Stimulated activated CD8-positive, alpha-beta memory T cell treated with anti-CD3 and anti-CD28 coated beads, Interleukin-12 subunit alpha, Interleukin-12 subunit beta, amount 100 ng/mL, for 24 hours (primary cell): ENCODE data around the gene ITPR2.
"Not testable (repeated sequence)": the region's sequence is repeated elsewhere in the genome, so short reads cannot be mapped to it uniquely, and the experiment has no call there.

Source experiments
- DNase-seq: peaks from one replicate; pipeline ENCODE4 v3.0.0-alpha.2; 2020; ENCODE audit errors: extremely low read depth

ITPR2 gene

DNA sequence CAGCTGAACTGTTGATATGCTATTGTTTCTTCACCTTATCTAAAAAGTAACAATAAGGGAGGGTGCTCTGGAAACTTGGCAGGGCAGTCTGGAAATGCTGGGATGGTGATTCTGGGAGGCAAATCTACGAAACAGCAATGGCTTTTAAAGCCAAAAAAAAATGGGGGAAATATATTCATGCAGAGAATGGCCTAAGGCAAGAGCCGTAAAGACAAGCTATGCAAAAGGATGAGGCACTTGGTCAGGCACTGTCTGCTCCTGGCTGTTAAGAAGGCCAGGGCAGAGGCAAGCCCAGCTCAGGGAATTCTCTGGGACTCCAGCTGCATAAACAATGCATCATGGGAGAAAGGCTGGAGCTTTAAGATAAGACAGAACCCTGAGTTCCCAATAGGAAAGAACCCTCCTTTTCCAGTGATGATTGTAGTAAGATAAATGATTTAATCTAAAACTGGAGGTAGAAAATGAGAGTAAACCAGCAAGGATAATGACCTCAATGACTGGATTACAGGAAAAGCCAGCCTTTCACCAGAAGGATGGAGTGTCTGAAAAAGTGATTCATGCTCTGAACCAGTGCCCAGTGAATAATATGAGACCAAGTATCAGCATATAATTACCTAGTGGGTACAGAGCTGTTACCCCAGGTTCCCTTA, 46.0 kb downstream of the ITPR2 start:
- no peak for DNase-seq

DNA sequence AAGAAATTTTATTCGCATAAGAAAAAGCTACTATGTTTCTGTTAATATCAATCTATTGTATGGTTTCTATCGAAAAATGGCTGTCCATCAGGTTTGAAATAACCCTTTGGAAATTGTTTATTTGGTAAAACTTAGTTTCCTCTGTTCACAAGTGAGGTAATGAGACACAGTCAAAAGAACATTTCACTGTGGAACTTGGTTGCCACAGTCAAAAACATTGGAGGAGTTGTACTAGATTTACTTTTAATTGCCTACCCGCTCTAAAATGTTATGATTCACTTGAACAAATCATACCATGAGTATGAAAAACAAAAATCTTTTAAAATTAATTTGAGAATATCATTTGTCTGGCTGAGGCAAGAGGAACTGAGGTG, 46.5 kb downstream of the ITPR2 start:
- DNase-seq = no peak

DNA sequence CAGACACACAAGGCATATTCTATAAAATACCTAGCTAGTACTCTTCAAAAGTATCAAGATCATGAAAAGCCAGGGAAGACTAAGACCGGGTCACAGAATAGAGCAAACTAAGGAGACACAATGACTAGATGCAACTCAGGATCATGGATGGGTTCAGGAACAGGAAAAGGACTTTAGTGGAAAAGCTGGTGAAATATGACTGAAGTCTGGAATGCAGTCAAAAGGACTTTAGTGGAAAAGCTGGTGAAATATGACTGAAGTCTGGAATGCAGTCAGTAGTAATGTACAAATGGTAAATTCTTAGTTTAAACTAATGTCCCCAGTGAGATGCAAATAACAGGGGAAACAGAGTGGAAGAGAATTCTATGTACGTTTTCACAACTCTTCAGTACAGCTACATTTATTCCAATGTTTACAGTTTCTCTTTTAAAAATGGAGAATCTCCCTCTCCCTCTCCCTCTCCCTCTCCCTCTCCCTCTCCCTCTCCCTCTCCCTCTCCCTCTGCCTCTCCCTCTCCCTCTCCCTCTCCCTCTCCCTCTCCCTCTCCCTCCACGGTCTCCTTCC, 49.1 kb downstream of the ITPR2 start:
- DNase-seq = not testable (repeated sequence)

GRCh38 chr12:26783131-26783526, 49.9 kb downstream of the ITPR2 start:
- DNase-seq = no peak

DNA sequence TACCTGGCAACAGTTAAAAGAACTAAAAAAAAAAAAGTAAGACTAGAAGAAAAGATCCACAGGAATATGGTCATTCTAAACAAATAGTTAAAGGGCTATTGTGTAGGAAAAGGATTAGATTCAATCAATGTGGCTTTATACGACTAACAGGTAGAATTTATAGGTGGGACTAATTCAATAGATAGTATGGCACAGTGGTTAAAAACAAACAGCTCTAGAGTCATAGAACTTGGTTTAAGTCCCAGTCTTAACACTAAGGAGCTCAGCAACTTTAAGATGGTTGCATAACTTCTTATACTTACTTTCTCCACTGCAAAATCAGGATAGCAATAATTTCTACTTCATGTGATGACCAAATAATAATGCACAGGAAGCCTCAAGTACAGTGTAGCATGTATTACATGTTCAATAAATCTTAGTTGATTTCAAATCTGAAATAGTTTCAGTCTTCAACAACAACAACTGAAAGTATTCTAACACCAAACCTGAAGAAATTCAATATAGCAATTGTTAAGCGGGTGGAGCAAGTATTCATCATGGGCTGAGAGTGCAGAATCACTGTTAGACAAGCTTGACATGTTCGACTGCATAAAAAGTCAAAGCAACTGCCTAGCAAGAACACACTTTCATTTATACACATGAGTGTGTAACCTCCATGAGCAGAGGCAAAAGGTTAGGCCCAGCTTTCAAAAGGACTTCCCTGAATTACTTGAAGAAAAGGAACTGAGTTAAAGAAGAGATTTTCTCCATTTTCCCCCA, 50.4 kb downstream of the ITPR2 start:
- DNase-seq = no peak

DNA sequence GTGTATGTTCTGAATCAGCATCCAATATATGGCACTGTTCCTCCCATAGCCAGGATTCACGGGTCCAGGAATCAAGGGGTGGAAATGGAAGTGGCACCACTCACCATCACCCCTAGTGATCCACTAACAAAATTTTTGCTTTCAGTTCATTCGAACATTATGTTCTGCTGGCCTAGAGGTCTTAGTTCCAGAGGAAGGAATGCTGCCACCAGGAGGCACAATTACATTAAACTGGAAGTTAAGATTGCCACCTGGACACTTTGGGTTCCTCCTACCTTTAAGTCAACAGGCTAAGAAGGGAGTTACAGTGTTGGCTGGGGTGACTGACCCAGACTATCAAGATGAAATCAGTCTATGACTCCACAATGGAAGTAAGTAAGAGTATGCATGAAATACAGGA, 52.3 kb downstream of the ITPR2 start:
- DNase-seq = not testable (repeated sequence)

GRCh38 chr12:26778173-26778775, 54.7 kb downstream of the ITPR2 start:
- DNase-seq = not testable (repeated sequence)

DNA sequence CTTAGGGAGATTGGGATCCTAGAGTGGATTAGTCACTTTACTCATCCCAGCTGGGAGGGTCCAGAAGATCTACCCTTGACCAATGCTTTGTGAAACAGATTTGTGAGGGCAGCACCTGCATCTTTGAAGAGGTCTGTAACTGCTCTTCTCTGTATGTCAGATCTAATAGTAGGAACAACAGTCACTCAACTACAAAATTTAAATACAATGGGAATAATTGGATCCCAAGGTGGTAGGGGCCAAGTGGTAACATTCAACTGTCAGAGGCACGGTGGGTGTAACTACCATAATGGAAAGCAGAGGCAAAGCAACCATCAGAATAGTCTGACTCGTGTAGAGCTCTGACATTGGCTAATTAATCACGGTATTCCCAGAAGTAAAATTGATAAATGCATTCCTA, 55.8 kb downstream of the ITPR2 start:
- no peak for DNase-seq

- not testable (repeated sequence) for DNase-seq
These were observed 57.0 kb downstream of the ITPR2 start for GRCh38 chr12:26775991-26776390.

- DNase-seq = no peak
These were observed 59.5 kb downstream of the ITPR2 start for GRCh38 chr12:26773313-26774104.

GRCh38 chr12:26771861-26772260, 61.1 kb downstream of the ITPR2 start:
- DNase-seq = no peak

DNA sequence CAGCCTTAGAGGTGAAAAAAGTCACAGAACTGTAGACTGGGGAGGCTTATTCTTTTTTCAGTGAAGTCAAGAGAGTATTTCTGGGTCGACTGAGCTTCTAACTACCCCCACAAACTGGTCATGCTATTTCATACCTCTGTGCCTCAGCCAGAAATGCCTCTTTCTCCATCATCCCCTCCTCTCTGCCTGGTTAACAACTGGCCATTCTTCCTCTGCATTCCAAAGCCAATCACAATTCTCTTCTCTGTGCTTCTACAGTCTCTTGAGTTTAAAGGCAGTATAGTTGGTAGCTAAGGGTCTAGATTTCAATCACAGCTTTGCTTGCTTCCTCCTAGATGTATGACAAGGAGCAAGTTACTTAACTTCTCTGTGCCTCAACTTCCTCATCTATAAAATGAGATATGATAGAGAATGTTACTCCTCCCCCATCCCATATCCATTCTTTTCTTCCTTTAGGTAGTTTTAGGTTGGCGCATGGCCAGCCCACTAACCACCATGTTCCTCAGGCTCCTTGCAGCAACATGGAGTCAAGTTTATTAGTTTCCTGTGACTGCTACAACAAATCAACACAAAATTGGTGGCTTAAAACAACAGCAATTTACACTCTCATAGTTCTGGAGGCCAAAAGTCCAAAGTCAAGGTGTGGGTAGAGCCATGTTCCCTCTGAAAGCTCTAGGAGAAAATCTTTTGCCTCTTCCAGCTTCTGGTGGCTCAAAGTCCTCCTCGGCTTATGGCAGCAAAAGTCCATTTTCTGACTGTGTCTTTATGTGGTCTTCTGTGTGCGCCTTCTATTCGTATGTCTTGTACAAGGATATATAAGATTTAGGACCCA, 62.5 kb downstream of the ITPR2 start:
- DNase-seq = no peak

DNA sequence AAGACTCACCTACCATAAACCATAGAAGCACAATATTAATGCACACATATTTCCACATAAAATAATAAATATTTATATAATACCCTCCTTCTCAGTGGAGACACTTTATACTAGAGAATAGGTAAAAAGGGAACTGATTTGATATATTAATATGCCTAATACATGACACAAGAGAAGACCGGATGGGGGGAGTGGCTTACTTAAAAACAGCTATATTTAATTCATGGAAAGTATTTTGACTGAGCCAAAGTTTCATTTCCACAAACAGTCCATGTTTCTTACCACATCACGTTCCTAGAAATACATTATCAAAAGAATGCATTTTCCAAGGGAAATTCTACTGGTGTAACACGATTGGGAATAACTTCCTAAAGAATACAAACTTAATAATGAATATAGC, 63.4 kb downstream of the ITPR2 start:
- no peak for DNase-seq

DNA sequence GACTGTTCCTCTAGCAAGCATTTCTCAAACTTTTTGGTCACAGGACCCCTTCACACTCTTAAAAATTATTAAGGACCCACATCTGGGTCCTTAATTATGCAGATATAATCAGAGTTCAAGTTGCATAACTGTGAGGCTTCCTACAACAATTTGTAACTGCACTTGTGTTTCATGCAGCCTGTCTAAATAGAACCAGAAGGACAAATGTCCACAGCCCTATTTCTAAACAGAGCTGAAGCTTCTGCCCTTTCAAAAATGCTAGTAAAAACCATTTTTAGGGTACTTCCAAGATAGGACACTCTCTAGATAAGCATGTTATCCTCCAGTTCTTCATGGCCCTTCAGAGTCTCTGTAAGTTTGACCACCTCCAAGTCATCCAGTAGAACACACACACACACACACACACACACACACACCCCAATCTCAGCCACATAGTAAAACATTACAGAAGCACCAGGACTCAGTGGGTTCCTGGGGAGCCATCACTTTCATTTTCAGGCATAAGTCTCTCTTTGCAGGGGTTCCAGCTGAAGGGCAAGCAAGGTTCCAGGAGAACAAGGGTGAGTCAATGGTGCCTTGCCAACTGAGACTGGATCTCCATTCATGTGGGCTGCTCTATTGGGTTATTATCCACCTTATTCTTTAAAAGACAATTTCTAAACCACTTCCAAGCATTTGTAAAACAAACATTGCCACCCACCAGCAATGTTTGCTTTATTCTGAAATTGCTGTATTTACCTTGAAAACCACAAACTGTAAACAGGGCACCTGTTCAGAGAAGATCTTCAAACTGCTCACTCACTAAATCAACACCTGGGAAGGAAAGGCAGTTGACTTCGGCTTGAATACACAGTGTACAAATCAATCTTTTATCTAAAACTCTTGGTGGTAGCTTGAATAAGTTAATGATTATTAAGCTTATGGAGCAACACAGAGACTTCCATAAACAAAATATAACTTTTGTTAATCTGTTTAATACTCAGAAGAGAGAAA, 64.1 kb downstream of the ITPR2 start:
- DNase-seq = no peak

- DNase-seq = no peak
These were observed 65.1 kb downstream of the ITPR2 start for GRCh38 chr12:26767865-26768264.

DNA sequence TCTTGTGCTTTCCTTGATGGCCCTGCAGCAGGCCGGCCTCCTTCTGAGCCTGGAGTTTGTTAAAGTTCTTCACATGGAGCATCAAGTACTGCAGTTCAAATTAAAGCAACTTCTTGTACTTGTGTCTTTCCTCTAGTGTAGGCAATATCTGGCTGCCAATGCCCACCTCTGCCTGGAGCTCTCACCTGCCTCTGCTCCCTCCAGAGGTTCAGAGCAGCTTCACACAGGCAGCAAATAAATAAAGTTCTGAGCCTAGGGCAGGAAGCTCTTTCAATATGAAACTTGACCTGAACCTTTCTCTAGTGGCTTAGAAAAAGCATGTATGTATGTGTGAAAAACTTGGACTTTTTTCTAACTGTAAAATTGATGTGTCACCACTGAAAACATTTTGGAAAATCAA, 65.9 kb downstream of the ITPR2 start:
- DNase-seq = no peak

GRCh38 chr12:26762186-26762585, 70.8 kb downstream of the ITPR2 start:
- no peak for DNase-seq

DNA sequence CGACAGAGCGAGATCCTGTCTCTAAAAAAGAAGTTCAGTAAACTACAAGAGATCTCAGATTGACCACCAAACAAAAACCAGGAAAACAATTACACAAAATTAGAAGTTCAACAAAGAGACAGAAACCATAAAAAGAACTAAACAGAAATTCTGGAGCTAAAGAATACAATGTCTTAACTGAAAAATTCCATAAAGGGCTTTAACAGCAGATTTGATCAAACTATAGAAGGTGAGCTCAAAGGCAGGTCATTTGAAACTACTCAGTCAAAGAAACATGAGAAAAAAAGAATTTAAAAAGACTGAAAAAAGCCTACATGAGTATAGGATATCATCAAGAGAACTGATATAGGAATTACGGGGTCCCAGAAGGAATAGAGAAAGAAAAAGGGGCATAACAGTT, 71.2 kb downstream of the ITPR2 start:
- no peak for DNase-seq

DNA sequence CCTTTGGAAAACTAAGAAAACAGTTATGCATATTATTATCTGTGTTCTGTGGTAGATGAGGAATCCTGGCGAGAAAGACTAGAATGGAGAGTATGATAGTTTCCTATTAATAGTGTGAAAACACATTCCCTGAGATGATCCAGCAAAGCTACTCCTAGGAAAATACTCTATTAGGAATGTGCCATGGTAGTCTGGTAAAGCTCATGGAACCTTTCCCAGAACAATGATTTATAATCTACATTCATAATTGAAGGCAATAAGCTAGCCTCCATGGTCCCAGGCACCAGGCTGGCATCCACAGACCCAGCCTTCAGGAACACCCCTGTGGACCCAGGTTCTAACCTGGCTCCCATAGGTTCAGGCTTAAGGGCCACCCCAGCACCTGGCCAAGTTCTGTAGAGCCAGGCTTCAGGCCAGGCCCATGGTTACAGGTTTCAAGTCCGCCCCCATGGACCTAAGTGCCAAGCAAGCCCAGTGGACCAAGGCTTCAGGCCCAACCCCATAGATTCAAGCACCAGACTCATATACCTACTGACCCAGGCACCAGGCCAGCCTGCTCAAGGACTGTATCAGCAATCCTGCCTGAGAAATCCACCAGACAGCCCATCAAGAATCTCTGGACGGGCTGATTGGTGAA, 72.2 kb downstream of the ITPR2 start:
- DNase-seq = no peak
